HG02870 (cell line): ENCODE measurements around the gene DOK5.

ENCODE experiments used
- ATAC-seq: cut with Tn5 transposase; IDR thresholded peaks from one replicate; pipeline ENCODE4 v1.9.1; 2021; ENCODE audit warnings: mild to moderate bottlenecking, moderate library complexity; ENCODE audit not compliant: unreplicated experiment

Gene DOK5

GRCh38 chr20:54680872-54681619 lies 205.7 kb downstream of the DOK5 start:
- ATAC-seq, result no peak

GRCh38 chr20:54681869-54682268 lies 206.5 kb downstream of the DOK5 start:
- no peak for ATAC-seq

- no peak for ATAC-seq
These were observed 213.1 kb downstream of the DOK5 start for GRCh38 chr20:54688476-54688875.

GRCh38 chr20:54690323-54690722 lies 214.9 kb downstream of the DOK5 start:
- no peak for ATAC-seq

GRCh38 chr20:54691327-54691726 lies 215.9 kb downstream of the DOK5 start:
- no peak for ATAC-seq

- ATAC-seq, result no peak
These were observed 216.9 kb downstream of the DOK5 start for GRCh38 chr20:54692168-54692887.

GRCh38 chr20:54694516-54694915 lies 219.1 kb downstream of the DOK5 start:
- no peak for ATAC-seq

GRCh38 chr20:54698373-54698772 lies 223.0 kb downstream of the DOK5 start:
- ATAC-seq, result no peak
